GM23338 (cell line): ENCODE measurements around the gene VPS45. TPM values are rescaled to one million over a fixed set of nuclear protein-coding genes. Genes with fewer than 3 reads are reported as not detected.

Experiments used
- ATAC-seq: fragments of 200-7000 bp; cut with Tn5 transposase; 3 replicates; pipeline ENCODE4 v1.9.1; 2020
- DNase-seq: peaks from one replicate; pipeline ENCODE4 v3.0.0-alpha.2; 2015; ENCODE audit warnings: low spot score
- H2AFZ ChIP-seq: fragments of 200-600 bp; sonication (generic); 2 replicates; pipeline ENCODE4 v1.8.0; 2016; ENCODE audit warnings: antibody characterized with exemption, mild to moderate bottlenecking, moderate library complexity
- H3F3A ChIP-seq: fragments of 200-600 bp; sonication (generic); replicated peaks from 2 replicates; pipeline ENCODE4 v1.8.0; 2017; ENCODE audit warnings: antibody characterized with exemption, mixed run types, low read depth
- H3K27ac ChIP-seq: fragments of 200-600 bp; sonication (generic); 2 replicates; pipeline ENCODE4 v1.6.1; 2016; ENCODE audit warnings: low read depth
- H3K27me3 ChIP-seq: fragments of 200-600 bp; sonication (generic); 2 replicates; pipeline ENCODE4 v1.8.0; 2016; ENCODE audit warnings: mild to moderate bottlenecking, mixed run types, moderate library complexity; ENCODE audit not compliant: insufficient read depth
- H3K36me3 ChIP-seq: fragments of 200-600 bp; sonication (generic); 2 replicates; pipeline ENCODE4 v1.8.0; 2016; ENCODE audit warnings: mild to moderate bottlenecking; ENCODE audit not compliant: insufficient read depth
- H3K4me1 ChIP-seq: fragments of 200-600 bp; sonication (generic); 2 replicates; pipeline ENCODE4 v1.8.0; 2016; ENCODE audit warnings: mild to moderate bottlenecking, moderate library complexity; ENCODE audit not compliant: insufficient read depth
- H3K4me2 ChIP-seq: fragments of 200-600 bp; sonication (generic); 2 replicates; pipeline ENCODE4 v1.7.1; 2017; ENCODE audit warnings: mixed run types
- H3K4me3 ChIP-seq: fragments of 200-600 bp; sonication (generic); 2 replicates; pipeline ENCODE4 v1.6.1; 2016; ENCODE audit warnings: mixed run types
- H3K79me2 ChIP-seq: fragments of 200-600 bp; sonication (generic); replicated peaks from 2 replicates; pipeline ENCODE4 v1.8.0; 2017; ENCODE audit warnings: mild to moderate bottlenecking; ENCODE audit not compliant: insufficient read depth
- H3K9me2 ChIP-seq: fragments of 200-600 bp; sonication (generic); 2 replicates; pipeline ENCODE4 v1.8.0; 2017; ENCODE audit not compliant: insufficient read depth
- H4K20me1 ChIP-seq: fragments of 200-600 bp; sonication (generic); replicated peaks from 2 replicates; pipeline ENCODE4 v1.8.0; 2017; ENCODE audit warnings: mild to moderate bottlenecking; ENCODE audit not compliant: insufficient read depth
- H3K27ac Mint-ChIP-seq: 2 replicates; pipeline ENCODE4 v1.8.0; 2020; ENCODE audit warnings: inconsistent platforms, mild to moderate bottlenecking, moderate library complexity, mixed read lengths
- H3K27me3 Mint-ChIP-seq: 3 replicates; pipeline ENCODE4 v1.8.0; 2022; ENCODE audit warnings: low read depth, mild to moderate bottlenecking, moderate library complexity, mixed read lengths, inconsistent platforms; ENCODE audit not compliant: insufficient read depth, poor library complexity
- H3K36me3 Mint-ChIP-seq: 3 replicates; pipeline ENCODE4 v1.8.0; 2021; ENCODE audit warnings: low read depth, mild to moderate bottlenecking, inconsistent platforms, moderate library complexity, mixed read lengths
- H3K4me1 Mint-ChIP-seq: 3 replicates; pipeline ENCODE4 v1.8.0; 2020; ENCODE audit warnings: mild to moderate bottlenecking, inconsistent platforms, mixed read lengths
- H3K4me3 Mint-ChIP-seq: 3 replicates; pipeline ENCODE4 v1.8.0; 2021; ENCODE audit warnings: moderate library complexity, mild to moderate bottlenecking, inconsistent platforms, mixed read lengths
- H3K9me3 Mint-ChIP-seq: 3 replicates; pipeline ENCODE4 v1.8.0; 2020; ENCODE audit warnings: moderate library complexity, mild to moderate bottlenecking, inconsistent platforms, mixed read lengths
- CREB1 ChIP-seq: fragments of 250-450 bp; sonication (Bioruptor Pico); IDR thresholded peaks from 2 replicates; pipeline ENCODE4 v1.5.0; 2020; ENCODE audit warnings: low read depth, mild to moderate bottlenecking, moderate library complexity
- EZH2 ChIP-seq: fragments of 200-600 bp; sonication (generic); IDR thresholded peaks from one replicate; pipeline ENCODE4 v1.8.0; 2017; ENCODE audit warnings: antibody characterized with exemption, mild to moderate bottlenecking, low read depth; ENCODE audit not compliant: unreplicated experiment
- EZH2phosphoT487 ChIP-seq: fragments of 200-600 bp; sonication (generic); IDR thresholded peaks from one replicate; pipeline ENCODE4 v1.8.1; 2018; ENCODE audit warnings: antibody characterized with exemption; ENCODE audit not compliant: unreplicated experiment
- JUNB ChIP-seq: IDR thresholded peaks from one replicate; pipeline ENCODE4 v1.6.1; 2016; ENCODE audit warnings: antibody characterized with exemption; ENCODE audit not compliant: unreplicated experiment
- NANOG ChIP-seq: IDR thresholded peaks from 2 replicates; pipeline ENCODE4 v1.6.1; 2016; ENCODE audit warnings: antibody characterized with exemption, borderline replicate concordance
- POLR2AphosphoS5 ChIP-seq: IDR thresholded peaks from 2 replicates; pipeline ENCODE4 v1.6.1; 2016; ENCODE audit warnings: antibody characterized with exemption, low read depth
- STAT1 ChIP-seq: IDR thresholded peaks from one replicate; pipeline ENCODE4 v1.6.1; 2016; ENCODE audit warnings: antibody characterized with exemption; ENCODE audit not compliant: unreplicated experiment
- ZNF114 ChIP-seq: fragments of 250-450 bp; sonication (Bioruptor Pico); IDR thresholded peaks from 2 replicates; pipeline ENCODE4 v1.5.0; 2020; ENCODE audit warnings: mild to moderate bottlenecking, moderate library complexity
- ZNF331 ChIP-seq: fragments of 250-450 bp; sonication (Bioruptor Pico); IDR thresholded peaks from 2 replicates; pipeline ENCODE4 v1.5.0; 2020; ENCODE audit warnings: low read depth, mild to moderate bottlenecking, moderate library complexity
- polyA plus RNA-seq: library from polyadenylated mRNA; unstranded; fragments of >200 nt; fragmentation: Nextera tagmentation; extraction: Ambion mirVana; gene quantifications from 2 replicates; pipeline ENCODE4 v1.2.1, GENCODE V29; 2016
- total RNA-seq: library from RNA; depleted of rRNA; stranded (reverse); fragments of >200 nt; shearing (Covaris generic); gene quantifications from 2 replicates; pipeline ENCODE4 v1.2.3, GENCODE V29; 2014
- TF ChIP-seq, protein P1 (sequence below): IDR thresholded peaks from one replicate; pipeline ENCODE4 v1.6.1; 2018; ENCODE audit warnings: antibody characterized with exemption; ENCODE audit not compliant: unreplicated experiment
- TF ChIP-seq, protein P2 (sequence below): IDR thresholded peaks from 2 replicates; pipeline ENCODE4 v1.6.1; 2016; ENCODE audit warnings: antibody characterized with exemption
- TF ChIP-seq, protein P3 (sequence below), 2 experiments: fragments of 200-600 bp in 1 of 2; sonication (generic) in 1 of 2; conservative IDR thresholded peaks; 2 replicates each; pipeline versions ENCODE4 v1.5.1 to v1.6.1; 2016 to 2017; ENCODE audit warnings: antibody characterized with exemption in 2 of 2, low read depth in 2 of 2, mild to moderate bottlenecking in 2 of 2, moderate library complexity in 1 of 2
- TF ChIP-seq, protein P4 (sequence below): fragments of 250-450 bp; sonication (Bioruptor Pico); IDR thresholded peaks from 2 replicates; pipeline ENCODE4 v1.5.0; 2020; ENCODE audit warnings: mild to moderate bottlenecking, moderate library complexity

Gene VPS45
- total and polyA plus RNA-seq, 2 experiments from 2014 or later = 23.5 to 37.5 TPM

DNA sequence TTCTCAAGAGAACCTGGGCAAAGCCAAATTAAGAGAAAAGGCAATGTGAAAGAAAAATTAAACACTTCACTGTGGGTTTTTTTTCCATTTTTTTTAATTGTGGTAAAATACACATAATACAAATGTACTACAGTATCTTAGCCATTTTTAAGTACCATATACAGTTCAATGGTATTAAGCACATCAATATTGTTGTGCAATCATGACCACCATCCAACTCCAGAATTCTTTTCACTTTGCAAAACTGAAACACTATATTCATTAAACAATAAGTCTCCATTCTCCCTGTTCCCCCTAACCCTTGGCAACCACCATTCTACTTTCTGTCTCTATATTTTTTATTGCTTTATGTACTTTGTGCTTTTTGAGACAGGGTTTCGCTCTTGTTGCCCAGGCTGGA lies 39.3 kb upstream of the VPS45 start:
- H3K9me3 Mint-ChIP-seq = no peaks in the 10 kb centered on the region
- no peak for ATAC-seq

More for the DNA sequence above, 39.3 kb upstream of the VPS45 start:
- no peaks in the 10 kb centered on the region for H4K20me1 ChIP-seq
- no peaks in the 10 kb centered on the region for H3K27me3 Mint-ChIP-seq
- H3K4me3 ChIP-seq = no peak overlapping the region
- TF ChIP-seq EZH2phosphoT487 (no peak), POLR2AphosphoS5 (no peak), EZH2 (no peak), ZNF331 (no peak), JUNB (no peak), NANOG (no peak), ZNF114 (CRISPR knock-in tag) (no peak), CREB1 (CRISPR knock-in tag) (no peak), STAT1 (no peak)
- TF ChIP-seq, protein P1, sequence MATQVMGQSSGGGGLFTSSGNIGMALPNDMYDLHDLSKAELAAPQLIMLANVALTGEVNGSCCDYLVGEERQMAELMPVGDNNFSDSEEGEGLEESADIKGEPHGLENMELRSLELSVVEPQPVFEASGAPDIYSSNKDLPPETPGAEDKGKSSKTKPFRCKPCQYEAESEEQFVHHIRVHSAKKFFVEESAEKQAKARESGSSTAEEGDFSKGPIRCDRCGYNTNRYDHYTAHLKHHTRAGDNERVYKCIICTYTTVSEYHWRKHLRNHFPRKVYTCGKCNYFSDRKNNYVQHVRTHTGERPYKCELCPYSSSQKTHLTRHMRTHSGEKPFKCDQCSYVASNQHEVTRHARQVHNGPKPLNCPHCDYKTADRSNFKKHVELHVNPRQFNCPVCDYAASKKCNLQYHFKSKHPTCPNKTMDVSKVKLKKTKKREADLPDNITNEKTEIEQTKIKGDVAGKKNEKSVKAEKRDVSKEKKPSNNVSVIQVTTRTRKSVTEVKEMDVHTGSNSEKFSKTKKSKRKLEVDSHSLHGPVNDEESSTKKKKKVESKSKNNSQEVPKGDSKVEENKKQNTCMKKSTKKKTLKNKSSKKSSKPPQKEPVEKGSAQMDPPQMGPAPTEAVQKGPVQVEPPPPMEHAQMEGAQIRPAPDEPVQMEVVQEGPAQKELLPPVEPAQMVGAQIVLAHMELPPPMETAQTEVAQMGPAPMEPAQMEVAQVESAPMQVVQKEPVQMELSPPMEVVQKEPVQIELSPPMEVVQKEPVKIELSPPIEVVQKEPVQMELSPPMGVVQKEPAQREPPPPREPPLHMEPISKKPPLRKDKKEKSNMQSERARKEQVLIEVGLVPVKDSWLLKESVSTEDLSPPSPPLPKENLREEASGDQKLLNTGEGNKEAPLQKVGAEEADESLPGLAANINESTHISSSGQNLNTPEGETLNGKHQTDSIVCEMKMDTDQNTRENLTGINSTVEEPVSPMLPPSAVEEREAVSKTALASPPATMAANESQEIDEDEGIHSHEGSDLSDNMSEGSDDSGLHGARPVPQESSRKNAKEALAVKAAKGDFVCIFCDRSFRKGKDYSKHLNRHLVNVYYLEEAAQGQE = no peak
- TF ChIP-seq, protein P2, sequence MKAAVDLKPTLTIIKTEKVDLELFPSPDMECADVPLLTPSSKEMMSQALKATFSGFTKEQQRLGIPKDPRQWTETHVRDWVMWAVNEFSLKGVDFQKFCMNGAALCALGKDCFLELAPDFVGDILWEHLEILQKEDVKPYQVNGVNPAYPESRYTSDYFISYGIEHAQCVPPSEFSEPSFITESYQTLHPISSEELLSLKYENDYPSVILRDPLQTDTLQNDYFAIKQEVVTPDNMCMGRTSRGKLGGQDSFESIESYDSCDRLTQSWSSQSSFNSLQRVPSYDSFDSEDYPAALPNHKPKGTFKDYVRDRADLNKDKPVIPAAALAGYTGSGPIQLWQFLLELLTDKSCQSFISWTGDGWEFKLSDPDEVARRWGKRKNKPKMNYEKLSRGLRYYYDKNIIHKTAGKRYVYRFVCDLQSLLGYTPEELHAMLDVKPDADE = no peak
- TF ChIP-seq, protein P3, sequence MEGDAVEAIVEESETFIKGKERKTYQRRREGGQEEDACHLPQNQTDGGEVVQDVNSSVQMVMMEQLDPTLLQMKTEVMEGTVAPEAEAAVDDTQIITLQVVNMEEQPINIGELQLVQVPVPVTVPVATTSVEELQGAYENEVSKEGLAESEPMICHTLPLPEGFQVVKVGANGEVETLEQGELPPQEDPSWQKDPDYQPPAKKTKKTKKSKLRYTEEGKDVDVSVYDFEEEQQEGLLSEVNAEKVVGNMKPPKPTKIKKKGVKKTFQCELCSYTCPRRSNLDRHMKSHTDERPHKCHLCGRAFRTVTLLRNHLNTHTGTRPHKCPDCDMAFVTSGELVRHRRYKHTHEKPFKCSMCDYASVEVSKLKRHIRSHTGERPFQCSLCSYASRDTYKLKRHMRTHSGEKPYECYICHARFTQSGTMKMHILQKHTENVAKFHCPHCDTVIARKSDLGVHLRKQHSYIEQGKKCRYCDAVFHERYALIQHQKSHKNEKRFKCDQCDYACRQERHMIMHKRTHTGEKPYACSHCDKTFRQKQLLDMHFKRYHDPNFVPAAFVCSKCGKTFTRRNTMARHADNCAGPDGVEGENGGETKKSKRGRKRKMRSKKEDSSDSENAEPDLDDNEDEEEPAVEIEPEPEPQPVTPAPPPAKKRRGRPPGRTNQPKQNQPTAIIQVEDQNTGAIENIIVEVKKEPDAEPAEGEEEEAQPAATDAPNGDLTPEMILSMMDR (conservative IDR thresholded peaks at IDR 0.05; ENCODE audit: low read depth in 2 of 2) = no peak
- TF ChIP-seq, protein P4, sequence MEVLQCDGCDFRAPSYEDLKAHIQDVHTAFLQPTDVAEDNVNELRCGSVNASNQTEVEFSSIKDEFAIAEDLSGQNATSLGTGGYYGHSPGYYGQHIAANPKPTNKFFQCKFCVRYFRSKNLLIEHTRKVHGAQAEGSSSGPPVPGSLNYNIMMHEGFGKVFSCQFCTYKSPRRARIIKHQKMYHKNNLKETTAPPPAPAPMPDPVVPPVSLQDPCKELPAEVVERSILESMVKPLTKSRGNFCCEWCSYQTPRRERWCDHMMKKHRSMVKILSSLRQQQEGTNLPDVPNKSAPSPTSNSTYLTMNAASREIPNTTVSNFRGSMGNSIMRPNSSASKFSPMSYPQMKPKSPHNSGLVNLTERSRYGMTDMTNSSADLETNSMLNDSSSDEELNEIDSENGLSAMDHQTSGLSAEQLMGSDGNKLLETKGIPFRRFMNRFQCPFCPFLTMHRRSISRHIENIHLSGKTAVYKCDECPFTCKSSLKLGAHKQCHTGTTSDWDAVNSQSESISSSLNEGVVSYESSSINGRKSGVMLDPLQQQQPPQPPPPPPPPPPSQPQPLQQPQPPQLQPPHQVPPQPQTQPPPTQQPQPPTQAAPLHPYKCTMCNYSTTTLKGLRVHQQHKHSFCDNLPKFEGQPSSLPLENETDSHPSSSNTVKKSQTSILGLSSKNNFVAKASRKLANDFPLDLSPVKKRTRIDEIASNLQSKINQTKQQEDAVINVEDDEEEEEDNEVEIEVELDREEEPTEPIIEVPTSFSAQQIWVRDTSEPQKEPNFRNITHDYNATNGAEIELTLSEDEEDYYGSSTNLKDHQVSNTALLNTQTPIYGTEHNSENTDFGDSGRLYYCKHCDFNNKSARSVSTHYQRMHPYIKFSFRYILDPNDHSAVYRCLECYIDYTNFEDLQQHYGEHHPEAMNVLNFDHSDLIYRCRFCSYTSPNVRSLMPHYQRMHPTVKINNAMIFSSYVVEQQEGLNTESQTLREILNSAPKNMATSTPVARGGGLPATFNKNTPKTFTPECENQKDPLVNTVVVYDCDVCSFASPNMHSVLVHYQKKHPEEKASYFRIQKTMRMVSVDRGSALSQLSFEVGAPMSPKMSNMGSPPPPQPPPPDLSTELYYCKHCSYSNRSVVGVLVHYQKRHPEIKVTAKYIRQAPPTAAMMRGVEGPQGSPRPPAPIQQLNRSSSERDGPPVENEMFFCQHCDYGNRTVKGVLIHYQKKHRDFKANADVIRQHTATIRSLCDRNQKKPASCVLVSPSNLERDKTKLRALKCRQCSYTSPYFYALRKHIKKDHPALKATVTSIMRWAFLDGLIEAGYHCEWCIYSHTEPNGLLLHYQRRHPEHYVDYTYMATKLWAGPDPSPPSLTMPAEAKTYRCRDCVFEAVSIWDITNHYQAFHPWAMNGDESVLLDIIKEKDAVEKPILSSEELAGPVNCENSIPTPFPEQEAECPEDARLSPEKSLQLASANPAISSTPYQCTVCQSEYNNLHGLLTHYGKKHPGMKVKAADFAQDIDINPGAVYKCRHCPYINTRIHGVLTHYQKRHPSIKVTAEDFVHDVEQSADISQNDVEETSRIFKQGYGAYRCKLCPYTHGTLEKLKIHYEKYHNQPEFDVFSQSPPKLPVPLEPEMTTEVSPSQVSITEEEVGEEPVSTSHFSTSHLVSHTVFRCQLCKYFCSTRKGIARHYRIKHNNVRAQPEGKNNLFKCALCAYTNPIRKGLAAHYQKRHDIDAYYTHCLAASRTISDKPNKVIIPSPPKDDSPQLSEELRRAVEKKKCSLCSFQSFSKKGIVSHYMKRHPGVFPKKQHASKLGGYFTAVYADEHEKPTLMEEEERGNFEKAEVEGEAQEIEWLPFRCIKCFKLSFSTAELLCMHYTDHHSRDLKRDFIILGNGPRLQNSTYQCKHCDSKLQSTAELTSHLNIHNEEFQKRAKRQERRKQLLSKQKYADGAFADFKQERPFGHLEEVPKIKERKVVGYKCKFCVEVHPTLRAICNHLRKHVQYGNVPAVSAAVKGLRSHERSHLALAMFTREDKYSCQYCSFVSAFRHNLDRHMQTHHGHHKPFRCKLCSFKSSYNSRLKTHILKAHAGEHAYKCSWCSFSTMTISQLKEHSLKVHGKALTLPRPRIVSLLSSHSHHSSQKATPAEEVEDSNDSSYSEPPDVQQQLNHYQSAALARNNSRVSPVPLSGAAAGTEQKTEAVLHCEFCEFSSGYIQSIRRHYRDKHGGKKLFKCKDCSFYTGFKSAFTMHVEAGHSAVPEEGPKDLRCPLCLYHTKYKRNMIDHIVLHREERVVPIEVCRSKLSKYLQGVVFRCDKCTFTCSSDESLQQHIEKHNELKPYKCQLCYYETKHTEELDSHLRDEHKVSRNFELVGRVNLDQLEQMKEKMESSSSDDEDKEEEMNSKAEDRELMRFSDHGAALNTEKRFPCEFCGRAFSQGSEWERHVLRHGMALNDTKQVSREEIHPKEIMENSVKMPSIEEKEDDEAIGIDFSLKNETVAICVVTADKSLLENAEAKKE (CRISPR knock-in tag) = no peak
- no peak overlapping the region for H3K27ac ChIP-seq
- no peak overlapping the region for H3K4me2 ChIP-seq
- no peaks in the 10 kb centered on the region for H3K9me2 ChIP-seq
- no peak overlapping the region for H3K4me3 Mint-ChIP-seq
- no peaks in the 10 kb centered on the region for H3K79me2 ChIP-seq
- H3K4me1 Mint-ChIP-seq = no peaks in the 10 kb centered on the region
- no peak for DNase-seq
- no peaks in the 10 kb centered on the region for H3F3A ChIP-seq
- H2AFZ ChIP-seq = no peak overlapping the region
- H3K36me3 Mint-ChIP-seq = no peaks in the 10 kb centered on the region
- H3K27ac Mint-ChIP-seq = no peak overlapping the region
- H3K4me1 ChIP-seq = no peaks in the 10 kb centered on the region
- H3K27me3 ChIP-seq = no peaks in the 10 kb centered on the region
- H3K36me3 ChIP-seq = no peaks in the 10 kb centered on the region
